ENCODE measurements around the gene DNAJC4.

GRCh38 chr11:64247729-64248531 is 17.6 kb downstream of the DNAJC4 start:
- TF ChIP-seq CTCF (conservative IDR thresholded peaks at IDR 0.05) (no peak), ZFX (IDR thresholded peaks at IDR 0.05) (no peak)
